ENCODE data around the gene CCL23. TPM values are rescaled to one million over a fixed set of nuclear protein-coding genes. Genes with fewer than 3 reads are reported as not detected.

The CCL23 gene
- total and polyA plus RNA-seq, 8 donors = 1.4 to 4.8 TPM; not detected in 6

DNA sequence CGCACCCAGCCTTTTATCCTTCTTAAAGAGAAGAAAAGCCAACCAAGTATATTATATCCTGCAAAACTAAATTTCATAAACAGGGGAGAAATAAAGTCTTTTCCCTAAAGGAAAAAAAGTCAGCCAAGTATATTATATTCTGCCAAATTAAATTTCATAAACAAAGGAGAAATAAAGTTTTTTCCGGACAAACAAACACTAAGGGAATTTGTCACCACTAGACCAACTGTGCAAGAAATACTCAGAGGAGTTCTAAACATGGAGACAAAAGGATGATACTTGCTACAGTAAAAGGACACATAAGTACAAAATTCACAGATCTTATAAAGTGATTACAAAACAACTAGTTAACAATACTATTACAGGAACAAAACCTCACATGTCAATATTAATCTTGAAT, 31.9 kb upstream of the CCL23 start:
- Histone ChIP-seq H3K4me3 (no peak overlapping the region), H3K9me3 (peaks cover 0 to 47% (median 25%) of the 10 kb centered on the region in 4 donors), H3K27ac (no peak overlapping the region), H3K36me3 (no peaks in the 10 kb centered on the region), H3K27me3 (peaks cover 0 to 12% (median 0%) of the 10 kb centered on the region in 3 donors), H3K4me1 (no peaks in the 10 kb centered on the region)
- no peak for DNase-seq
- TF ChIP-seq, protein P1, sequence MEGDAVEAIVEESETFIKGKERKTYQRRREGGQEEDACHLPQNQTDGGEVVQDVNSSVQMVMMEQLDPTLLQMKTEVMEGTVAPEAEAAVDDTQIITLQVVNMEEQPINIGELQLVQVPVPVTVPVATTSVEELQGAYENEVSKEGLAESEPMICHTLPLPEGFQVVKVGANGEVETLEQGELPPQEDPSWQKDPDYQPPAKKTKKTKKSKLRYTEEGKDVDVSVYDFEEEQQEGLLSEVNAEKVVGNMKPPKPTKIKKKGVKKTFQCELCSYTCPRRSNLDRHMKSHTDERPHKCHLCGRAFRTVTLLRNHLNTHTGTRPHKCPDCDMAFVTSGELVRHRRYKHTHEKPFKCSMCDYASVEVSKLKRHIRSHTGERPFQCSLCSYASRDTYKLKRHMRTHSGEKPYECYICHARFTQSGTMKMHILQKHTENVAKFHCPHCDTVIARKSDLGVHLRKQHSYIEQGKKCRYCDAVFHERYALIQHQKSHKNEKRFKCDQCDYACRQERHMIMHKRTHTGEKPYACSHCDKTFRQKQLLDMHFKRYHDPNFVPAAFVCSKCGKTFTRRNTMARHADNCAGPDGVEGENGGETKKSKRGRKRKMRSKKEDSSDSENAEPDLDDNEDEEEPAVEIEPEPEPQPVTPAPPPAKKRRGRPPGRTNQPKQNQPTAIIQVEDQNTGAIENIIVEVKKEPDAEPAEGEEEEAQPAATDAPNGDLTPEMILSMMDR (IDR thresholded peaks at IDR 0.05) = no peak
- TF ChIP-seq EP300 (IDR thresholded peaks at IDR 0.05) = no peak
- TF ChIP-seq POLR2A (IDR thresholded peaks at IDR 0.05) = no peak
- TF ChIP-seq POLR2AphosphoS5 (IDR thresholded peaks at IDR 0.05) = no peak
- intact Hi-C loops (cut with DNase I; ENCODE audit: low total_unique reads) = no loop called here
- 96 to 99% (median 98%) methylated on average over 2 of the region's 2 CpGs for WGBS, 5 donors

DNA sequence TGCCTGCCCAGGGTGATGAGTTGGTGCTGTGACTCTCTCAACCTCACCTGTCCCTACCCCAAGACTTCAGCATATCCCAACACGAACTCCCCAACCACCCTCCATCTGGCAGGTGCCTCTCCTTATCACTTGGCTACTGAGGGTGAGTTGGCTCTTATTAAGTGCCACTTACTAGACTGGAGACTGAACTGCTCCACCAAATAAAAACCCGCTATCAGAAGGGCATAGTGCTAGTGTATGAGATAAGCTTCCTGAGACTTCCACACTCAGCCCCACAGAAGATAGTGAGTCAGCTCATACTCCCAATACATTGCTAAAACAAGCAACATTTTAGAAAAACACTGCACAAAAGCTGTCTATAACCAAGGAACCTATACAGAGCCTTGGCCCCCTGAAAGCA, 30.3 kb upstream of the CCL23 start:
- intact Hi-C loops (cut with DNase I; ENCODE audit: low total_unique reads) = no loop called here
- Histone ChIP-seq H3K27ac (no peak overlapping the region), H3K9me3 (peaks cover 0 to 47% (median 25%) of the 10 kb centered on the region in 4 donors), H3K4me3 (no peak overlapping the region), H3K36me3 (no peaks in the 10 kb centered on the region), H3K4me1 (no peaks in the 10 kb centered on the region), H3K27me3 (peaks cover 0 to 12% (median 0%) of the 10 kb centered on the region in 3 donors)
- WGBS, 5 donors = 27 to 47% (median 43%) methylated on average over 2 of the region's 2 CpGs
- DNase-seq = no peak
- no peak for TF ChIP-seq POLR2AphosphoS5 (IDR thresholded peaks at IDR 0.05)
- TF ChIP-seq EP300 (IDR thresholded peaks at IDR 0.05) = no peak
- TF ChIP-seq, protein P1 (IDR thresholded peaks at IDR 0.05) = no peak
- no peak for TF ChIP-seq POLR2A (IDR thresholded peaks at IDR 0.05)

GRCh38 chr17:36036235-36036634, 18.5 kb upstream of the CCL23 start:
- Histone ChIP-seq H3K27me3 (peaks cover 0 to 11% (median 0%) of the 10 kb centered on the region in 3 donors), H3K27ac (no peak overlapping the region), H3K9me3 (no peaks in the 10 kb centered on the region), H3K36me3 (no peaks in the 10 kb centered on the region), H3K4me3 (no peak overlapping the region), H3K4me1 (no peaks in the 10 kb centered on the region)
- TF ChIP-seq, protein P1 (IDR thresholded peaks at IDR 0.05) = no peak
- DNase-seq = no peak
- intact Hi-C loops (cut with DNase I; ENCODE audit: low total_unique reads) = no loop called here
- 85 to 93% (median 86%) methylated on average over 4 of the region's 4 CpGs for WGBS, 5 donors

DNA sequence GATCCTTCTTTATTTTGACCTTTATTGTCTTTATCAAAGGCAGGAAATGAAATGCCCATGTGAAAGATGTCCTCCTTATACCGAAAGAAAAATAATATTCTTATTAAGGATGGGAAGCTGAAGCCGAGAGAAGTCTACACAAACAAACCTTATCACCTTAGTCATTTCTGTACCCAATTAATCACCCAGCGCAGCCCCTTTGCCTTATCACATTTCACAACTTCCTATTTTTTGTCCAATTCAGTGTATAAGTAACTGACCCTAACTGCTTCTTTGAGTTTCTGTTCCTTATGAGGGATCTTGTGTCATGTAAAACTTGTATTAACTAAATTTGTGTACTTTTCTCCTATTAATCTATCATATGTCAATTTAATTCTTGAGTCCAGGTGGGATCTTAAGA, 16.4 kb upstream of the CCL23 start:
- TF ChIP-seq POLR2A (IDR thresholded peaks at IDR 0.05) (no peak), EP300 (IDR thresholded peaks at IDR 0.05) (no peak), POLR2AphosphoS5 (IDR thresholded peaks at IDR 0.05) (no peak)
- TF ChIP-seq, protein P1 (IDR thresholded peaks at IDR 0.05) = no peak
- 25 to 36% (median 31%) methylated on average over 3 of the region's 3 CpGs for WGBS, 5 donors

More for the DNA sequence above, 16.4 kb upstream of the CCL23 start:
- Histone ChIP-seq H3K36me3 (no peaks in the 10 kb centered on the region), H3K27ac (no peak overlapping the region), H3K4me1 (no peaks in the 10 kb centered on the region), H3K27me3 (peaks cover 0 to 11% (median 0%) of the 10 kb centered on the region in 3 donors), H3K9me3 (no peaks in the 10 kb centered on the region), H3K4me3 (no peak overlapping the region)
- intact Hi-C loops (cut with DNase I; ENCODE audit: low total_unique reads) = no loop called here
- no peak for DNase-seq

Measured in stomach (tissue), 9 donors.